PC-3 (cell line): ENCODE data around the gene CNOT11. TPM values are rescaled to one million over a fixed set of nuclear protein-coding genes. Genes with fewer than 3 reads are reported as not detected.

Experiments
- ATAC-seq: fragments of 200-7000 bp; cut with Tn5 transposase; 2 replicates; pipeline ENCODE4 v1.9.1; 2020; ENCODE audit warnings: mild to moderate bottlenecking, moderate library complexity
- BruUV-seq: library from RNA; stranded (reverse); fragments of 400-500 nt; replicated peaks from 2 replicates; lab custom pipeline; 2021; lab: Mats Ljungman, UMichigan
- CTCF ChIA-PET: fragments of 300-600 bp; sonication (Branson Sonifier 250); formaldehyde crosslinking; loops from one replicate; lab custom pipeline; 2022; ENCODE audit warnings: antibody characterized with exemption; lab: Charles Lee
- POLR2A ChIA-PET: fragments of 300-600 bp; sonication (Branson Sonifier 250); formaldehyde crosslinking; loops from one replicate; lab custom pipeline; 2022; ENCODE audit warnings: antibody characterized with exemption; ENCODE audit not compliant: unreplicated experiment; lab: Charles Lee
- DNase-seq: peaks from one replicate; pipeline ENCODE4 v3.0.0-alpha.2; 2015
- H2AFZ ChIP-seq: fragments of 300-600 bp; sonication (generic); 2 replicates; pipeline ENCODE4 v1.6.0; 2016; ENCODE audit warnings: antibody characterized with exemption, low read length
- H3F3A ChIP-seq: fragments of 300-600 bp; sonication (generic); one replicate; pipeline ENCODE4 v1.6.0; 2017; ENCODE audit warnings: antibody characterized with exemption, low read length, control low read depth, mild to moderate bottlenecking; ENCODE audit not compliant: unreplicated experiment
- H3K27ac ChIP-seq: fragments of 300-600 bp; sonication (generic); 2 replicates; pipeline ENCODE4 v1.5.1; 2016; ENCODE audit warnings: mild to moderate bottlenecking, low read length
- H3K27me3 ChIP-seq: fragments of 300-600 bp; sonication (generic); 2 replicates; pipeline ENCODE4 v1.6.1; 2016; ENCODE audit warnings: low read length, mixed read lengths
- H3K36me3 ChIP-seq: fragments of 300-600 bp; sonication (generic); 2 replicates; pipeline ENCODE4 v1.6.1; 2016; ENCODE audit warnings: low read depth, mixed run types, low read length, mixed read lengths
- H3K4me1 ChIP-seq: fragments of 300-600 bp; sonication (generic); 2 replicates; pipeline ENCODE4 v1.5.1; 2016; ENCODE audit warnings: low read length; ENCODE audit not compliant: insufficient read depth
- H3K4me2 ChIP-seq: fragments of 300-600 bp; sonication (generic); 2 replicates; pipeline ENCODE4 v1.6.0; 2016; ENCODE audit warnings: low read length
- H3K4me3 ChIP-seq: fragments of 300-600 bp; sonication (generic); 2 replicates; pipeline ENCODE4 v1.5.1; 2016; ENCODE audit warnings: mild to moderate bottlenecking, low read length, mixed read lengths
- H3K79me2 ChIP-seq: fragments of 300-600 bp; sonication (generic); 2 replicates; pipeline ENCODE4 v1.6.1; 2017; ENCODE audit warnings: low read length, mixed read lengths
- H3K9ac ChIP-seq: fragments of 300-600 bp; sonication (generic); 2 replicates; pipeline ENCODE4 v1.6.0; 2016; ENCODE audit warnings: mild to moderate bottlenecking, low read length
- H3K9me2 ChIP-seq: fragments of 300-600 bp; sonication (generic); replicated peaks from 2 replicates; pipeline ENCODE4 v1.6.1; 2016; ENCODE audit warnings: mixed run types, low read length, mixed read lengths
- H3K9me3 ChIP-seq: fragments of 300-600 bp; sonication (generic); 2 replicates; pipeline ENCODE4 v1.6.1; 2016; ENCODE audit warnings: low read length, mixed read lengths
- H4K20me1 ChIP-seq: fragments of 300-600 bp; sonication (generic); 2 replicates; pipeline ENCODE4 v1.6.1; 2016; ENCODE audit warnings: low read length, mixed read lengths
- CTCF ChIP-seq: fragments of 300-600 bp; sonication (generic); conservative IDR thresholded peaks from 2 replicates; pipeline ENCODE4 v1.5.1; 2017; ENCODE audit warnings: antibody characterized with exemption, low read depth, mild to moderate bottlenecking, low read length
- EZH2 ChIP-seq: fragments of 300-600 bp; sonication (generic); IDR thresholded peaks from one replicate; pipeline ENCODE4 v1.6.1; 2017; ENCODE audit warnings: antibody characterized with exemption, mild to moderate bottlenecking, low read length; ENCODE audit not compliant: unreplicated experiment
- EZH2phosphoT487 ChIP-seq: fragments of 300-600 bp; sonication (generic); IDR thresholded peaks from 2 replicates; pipeline ENCODE4 v1.6.1; 2018; ENCODE audit warnings: mild to moderate bottlenecking, antibody characterized with exemption, low read length, borderline replicate concordance
- intact Hi-C: fragments of 100-400 bp; cut with micrococcal nuclease; formaldehyde crosslinking; loops from 2 replicates; pipeline ENCODE4 v1.9.0; 2023
- total RNA-seq: library from RNA; depleted of rRNA; stranded (reverse); fragments of >200 nt; gene quantifications from 2 replicates; pipeline ENCODE4 v1.2.3, GENCODE V29; 2014

CNOT11 gene
- total RNA-seq, 1 experiment from 2014 or later: 48.5 TPM

- ChIA-PET POLR2A (interaction anchor here (0.7 kb wide), 1 partner anchor 496 kb away, joined by 4 read pairs; no protein-coding TSS in a partner anchor), CTCF (no interaction called here)
- DNase-seq (peak; percentile 61), ATAC-seq (peak; percentile 82)
- 0 out of 2 replicates have a peak, but pooled peaks cover 2% of the 10 kb centered on the region for H3K79me2 ChIP-seq
- H3K36me3 ChIP-seq: peaks cover 52% of the 10 kb centered on the region
- H3K9me3 ChIP-seq: no peaks in the 10 kb centered on the region
- no peak overlapping the region for H3K4me3 ChIP-seq
- no TSS peak for BruUV-seq
- H3K9me2 ChIP-seq: no peaks in the 10 kb centered on the region
- H3K4me1 ChIP-seq: peaks cover 11% of the 10 kb centered on the region; the same call in 1 of the 2 replicates
- H3K27me3 ChIP-seq: no peaks in the 10 kb centered on the region
- 0 out of 2 replicates have a peak overlapping the region, but pooled peaks have one; percentile 13 for H3K4me2 ChIP-seq
- no peaks in the 10 kb centered on the region for H4K20me1 ChIP-seq
- TF ChIP-seq EZH2phosphoT487 (no peak), EZH2 (no peak), CTCF (no peak)
- intact Hi-C loops: no loop called here
- H3F3A ChIP-seq: no peaks in the 10 kb centered on the region
- H3K9ac ChIP-seq: no peak overlapping the region
- no peak overlapping the region for H3K27ac ChIP-seq
- no peak overlapping the region for H2AFZ ChIP-seq
Measured at GRCh38 chr2:101265893-101266499, 13.3 kb downstream of the CNOT11 start.

DNA sequence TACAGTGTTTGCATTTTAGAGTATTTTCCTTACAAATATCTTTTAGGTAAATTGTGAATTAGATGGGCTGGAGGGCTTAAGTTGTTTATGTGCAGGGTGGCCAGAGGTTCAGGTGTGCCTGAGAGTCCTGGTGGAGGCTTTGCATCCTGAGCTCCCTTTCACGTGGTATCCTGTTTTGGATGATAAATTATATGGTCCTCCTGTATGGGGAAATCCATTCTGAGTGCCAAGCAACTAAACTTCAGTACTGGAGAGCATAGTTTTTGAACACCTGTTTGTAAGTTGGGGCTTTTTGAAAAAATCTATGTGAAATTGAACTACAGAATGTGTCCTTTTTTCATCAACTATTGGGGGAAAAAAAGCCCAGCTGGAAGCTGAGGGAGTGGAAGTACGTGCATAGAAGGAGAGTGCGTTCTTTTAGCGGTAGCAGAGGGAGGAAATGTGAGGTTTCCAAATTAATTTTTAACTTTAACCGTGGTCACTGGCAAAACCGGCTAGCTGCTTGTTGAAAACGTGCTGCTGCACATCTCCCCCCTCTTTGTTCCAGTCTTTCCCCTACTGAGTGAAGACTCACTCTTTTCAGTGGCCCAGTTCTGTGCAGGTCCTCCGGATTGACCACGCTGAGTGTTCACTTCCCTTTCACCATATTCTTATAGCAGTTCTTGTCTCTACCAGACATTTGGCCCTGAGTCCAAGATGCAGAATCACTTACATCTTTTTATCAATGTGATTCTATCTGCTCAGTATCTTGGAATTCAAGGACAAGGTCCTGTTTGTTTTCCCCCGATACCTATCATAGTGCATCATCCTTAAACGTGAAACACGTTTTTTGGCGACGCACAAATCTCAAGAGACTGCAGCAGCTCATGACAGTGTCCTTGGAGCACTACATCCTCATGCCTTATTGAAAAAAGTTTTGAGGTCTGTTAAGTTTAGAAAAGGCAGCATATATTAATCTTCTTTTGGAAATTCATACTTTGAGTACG lies 15.3 kb downstream of the CNOT11 start:
- CTCF ChIA-PET: no interaction called here
- BruUV-seq: no TSS peak
- Histone ChIP-seq H3F3A (no peaks in the 10 kb centered on the region), H3K9me2 (no peaks in the 10 kb centered on the region), H3K4me3 (no peak overlapping the region), H3K27ac (no peak overlapping the region), H3K36me3 (peaks cover 62% of the 10 kb centered on the region), H3K9me3 (no peaks in the 10 kb centered on the region), H3K27me3 (no peaks in the 10 kb centered on the region), H4K20me1 (no peaks in the 10 kb centered on the region), H3K79me2 (0 out of 2 replicates have a peak, but pooled peaks cover 2% of the 10 kb centered on the region), H2AFZ (no peak overlapping the region), H3K4me2 (no peak overlapping the region), H3K9ac (no peak overlapping the region), H3K4me1 (peaks cover 11% of the 10 kb centered on the region; the same call in 1 of the 2 replicates)
- TF ChIP-seq CTCF (no peak), EZH2phosphoT487 (no peak), EZH2 (no peak)
- POLR2A ChIA-PET: no interaction called here
- intact Hi-C loops: no loop called here
- DNase-seq (no peak), ATAC-seq (no peak)
